ENCODE results near the gene ABCA12.

Gene ABCA12

GRCh38 chr2:214946949-214947348, 191.5 kb downstream of the ABCA12 start:
- ChIA-PET CTCF (interaction anchor here (0.6 kb wide), 1 partner anchor 167 kb away, joined by 4 read pairs; no protein-coding TSS in a partner anchor), POLR2A (no interaction called here)
- DNase-seq (ENCODE audit: extremely low spot score): no peak
- TF ChIP-seq BHLHE40 (IDR thresholded peaks at IDR 0.05; ENCODE audit: borderline replicate concordance) (no peak), CTBP1 (IDR thresholded peaks at IDR 0.05; ENCODE audit: borderline replicate concordance) (no peak), FOXA1 (IDR thresholded peaks at IDR 0.05) (no peak), SP1 (IDR thresholded peaks at IDR 0.05) (no peak), SUZ12 (IDR thresholded peaks at IDR 0.05) (no peak), L3MBTL2 (conservative IDR thresholded peaks at IDR 0.05) (no peak), ARNT (IDR thresholded peaks at IDR 0.05) (no peak), LEF1 (IDR thresholded peaks at IDR 0.05; ENCODE audit: borderline replicate concordance) (no peak), ZNF384 (IDR thresholded peaks at IDR 0.05) (no peak), ELF4 (IDR thresholded peaks at IDR 0.05) (no peak), FOXK2 (IDR thresholded peaks at IDR 0.05) (no peak), HDGF (IDR thresholded peaks at IDR 0.05; ENCODE audit: borderline replicate concordance) (no peak), TARDBP (IDR thresholded peaks at IDR 0.05) (no peak), FOXM1 (IDR thresholded peaks at IDR 0.05; ENCODE audit: borderline replicate concordance) (no peak), NFRKB (IDR thresholded peaks at IDR 0.05) (no peak)
- TF ChIP-seq, protein P1, sequence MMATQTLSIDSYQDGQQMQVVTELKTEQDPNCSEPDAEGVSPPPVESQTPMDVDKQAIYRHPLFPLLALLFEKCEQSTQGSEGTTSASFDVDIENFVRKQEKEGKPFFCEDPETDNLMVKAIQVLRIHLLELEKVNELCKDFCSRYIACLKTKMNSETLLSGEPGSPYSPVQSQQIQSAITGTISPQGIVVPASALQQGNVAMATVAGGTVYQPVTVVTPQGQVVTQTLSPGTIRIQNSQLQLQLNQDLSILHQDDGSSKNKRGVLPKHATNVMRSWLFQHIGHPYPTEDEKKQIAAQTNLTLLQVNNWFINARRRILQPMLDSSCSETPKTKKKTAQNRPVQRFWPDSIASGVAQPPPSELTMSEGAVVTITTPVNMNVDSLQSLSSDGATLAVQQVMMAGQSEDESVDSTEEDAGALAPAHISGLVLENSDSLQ (IDR thresholded peaks at IDR 0.05): no peak

DNA sequence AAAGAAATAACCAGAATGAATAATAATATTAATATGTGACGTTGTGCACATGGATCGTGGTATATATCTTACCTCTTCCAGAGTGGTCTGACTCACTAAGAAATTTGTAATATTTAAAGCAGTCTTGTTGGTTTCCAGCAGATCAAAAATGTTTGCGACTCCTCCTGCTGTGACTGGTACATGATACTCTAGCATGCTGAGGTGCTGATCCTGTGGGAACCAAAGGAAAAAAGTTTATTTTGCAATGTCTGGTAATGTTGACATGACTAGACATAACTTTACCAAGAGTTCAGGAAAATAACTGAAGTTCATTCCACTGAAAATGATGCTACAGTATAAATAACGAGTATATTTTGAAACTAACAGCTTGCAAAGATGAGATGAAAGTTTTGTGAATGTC, 204.4 kb downstream of the ABCA12 start:
- DNase-seq (ENCODE audit: extremely low spot score): no peak
- POLR2A ChIA-PET: no interaction called here
- TF ChIP-seq BHLHE40 (IDR thresholded peaks at IDR 0.05; ENCODE audit: borderline replicate concordance): no peak
- TF ChIP-seq, protein P1 (IDR thresholded peaks at IDR 0.05): no peak
- TF ChIP-seq L3MBTL2 (conservative IDR thresholded peaks at IDR 0.05): no peak
- TF ChIP-seq ZNF384 (IDR thresholded peaks at IDR 0.05): no peak
- no peak for TF ChIP-seq ELF4 (IDR thresholded peaks at IDR 0.05)
- no peak for TF ChIP-seq NFRKB (IDR thresholded peaks at IDR 0.05)
- TF ChIP-seq FOXA1 (IDR thresholded peaks at IDR 0.05): no peak
- no peak for TF ChIP-seq FOXK2 (IDR thresholded peaks at IDR 0.05)
- TF ChIP-seq SP1 (IDR thresholded peaks at IDR 0.05): no peak
- TF ChIP-seq FOXM1 (IDR thresholded peaks at IDR 0.05; ENCODE audit: borderline replicate concordance): no peak
- TF ChIP-seq ARNT (IDR thresholded peaks at IDR 0.05): no peak
- TF ChIP-seq TARDBP (IDR thresholded peaks at IDR 0.05): no peak
- no peak for TF ChIP-seq CTBP1 (IDR thresholded peaks at IDR 0.05; ENCODE audit: borderline replicate concordance)
- TF ChIP-seq SUZ12 (IDR thresholded peaks at IDR 0.05): no peak
- TF ChIP-seq HDGF (IDR thresholded peaks at IDR 0.05; ENCODE audit: borderline replicate concordance): no peak
- TF ChIP-seq LEF1 (IDR thresholded peaks at IDR 0.05; ENCODE audit: borderline replicate concordance): no peak
- CTCF ChIA-PET: no interaction called here

DNA sequence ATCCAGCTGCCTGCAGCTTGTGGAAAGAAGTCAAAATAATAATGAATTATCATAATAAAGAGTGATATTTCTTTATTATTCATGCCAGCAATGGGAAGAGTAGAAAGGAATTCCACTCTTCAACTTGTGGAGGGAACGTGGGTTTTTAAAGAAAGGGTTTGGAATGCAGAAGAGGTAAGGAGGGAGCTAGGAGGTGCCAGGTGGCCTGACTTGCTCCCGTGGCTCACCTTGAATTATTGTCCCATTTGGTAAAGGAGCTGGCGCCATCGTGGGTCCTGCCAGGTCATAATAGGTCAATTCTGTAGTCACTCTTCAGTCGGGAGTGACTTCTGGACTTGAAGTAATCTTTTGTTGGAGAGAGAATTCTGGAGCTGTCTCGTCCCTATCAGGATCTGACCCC, 233.8 kb downstream of the ABCA12 start:
- CTCF ChIA-PET: interaction anchor here (0.6 kb wide), 1 partner anchor 591 kb away, joined by 5 read pairs; no protein-coding TSS in a partner anchor
- no peak for DNase-seq (ENCODE audit: extremely low spot score)
- TF ChIP-seq TARDBP (IDR thresholded peaks at IDR 0.05) (no peak), NFRKB (IDR thresholded peaks at IDR 0.05) (no peak), CTBP1 (IDR thresholded peaks at IDR 0.05; ENCODE audit: borderline replicate concordance) (no peak), FOXK2 (IDR thresholded peaks at IDR 0.05) (no peak), ZNF384 (IDR thresholded peaks at IDR 0.05) (no peak), SP1 (IDR thresholded peaks at IDR 0.05) (no peak), FOXM1 (IDR thresholded peaks at IDR 0.05; ENCODE audit: borderline replicate concordance) (no peak), L3MBTL2 (conservative IDR thresholded peaks at IDR 0.05) (no peak), ARNT (IDR thresholded peaks at IDR 0.05) (no peak), LEF1 (IDR thresholded peaks at IDR 0.05; ENCODE audit: borderline replicate concordance) (no peak), FOXA1 (IDR thresholded peaks at IDR 0.05) (no peak), ELF4 (IDR thresholded peaks at IDR 0.05) (no peak)
- POLR2A ChIA-PET: no interaction called here

GRCh38 chr2:214904176-214904575, 234.2 kb downstream of the ABCA12 start:
- DNase-seq (ENCODE audit: extremely low spot score): no peak
- ChIA-PET POLR2A (no interaction called here), CTCF (no interaction called here)
- TF ChIP-seq CTBP1 (IDR thresholded peaks at IDR 0.05; ENCODE audit: borderline replicate concordance) (no peak), HDGF (IDR thresholded peaks at IDR 0.05; ENCODE audit: borderline replicate concordance) (no peak), ARNT (IDR thresholded peaks at IDR 0.05) (no peak), BHLHE40 (IDR thresholded peaks at IDR 0.05; ENCODE audit: borderline replicate concordance) (no peak), SUZ12 (IDR thresholded peaks at IDR 0.05) (no peak), ELF4 (IDR thresholded peaks at IDR 0.05) (no peak), FOXA1 (IDR thresholded peaks at IDR 0.05) (no peak), FOXM1 (IDR thresholded peaks at IDR 0.05; ENCODE audit: borderline replicate concordance) (no peak), SP1 (IDR thresholded peaks at IDR 0.05) (no peak), TARDBP (IDR thresholded peaks at IDR 0.05) (no peak), FOXK2 (IDR thresholded peaks at IDR 0.05) (no peak), NFRKB (IDR thresholded peaks at IDR 0.05) (no peak), ZNF384 (IDR thresholded peaks at IDR 0.05) (no peak), LEF1 (IDR thresholded peaks at IDR 0.05; ENCODE audit: borderline replicate concordance) (no peak)
- TF ChIP-seq, protein P1 (IDR thresholded peaks at IDR 0.05): no peak

GRCh38 chr2:214902286-214902685, 236.1 kb downstream of the ABCA12 start:
- TF ChIP-seq NFRKB (IDR thresholded peaks at IDR 0.05): no peak
- no peak for TF ChIP-seq ARNT (IDR thresholded peaks at IDR 0.05)
- TF ChIP-seq ZNF384 (IDR thresholded peaks at IDR 0.05): no peak
- no peak for TF ChIP-seq L3MBTL2 (conservative IDR thresholded peaks at IDR 0.05)
- no peak for TF ChIP-seq SP1 (IDR thresholded peaks at IDR 0.05)
- no peak for TF ChIP-seq CTBP1 (IDR thresholded peaks at IDR 0.05; ENCODE audit: borderline replicate concordance)
- no peak for TF ChIP-seq BHLHE40 (IDR thresholded peaks at IDR 0.05; ENCODE audit: borderline replicate concordance)
- no peak for TF ChIP-seq LEF1 (IDR thresholded peaks at IDR 0.05; ENCODE audit: borderline replicate concordance)
- TF ChIP-seq, protein P1 (IDR thresholded peaks at IDR 0.05): no peak
- no peak for TF ChIP-seq FOXM1 (IDR thresholded peaks at IDR 0.05; ENCODE audit: borderline replicate concordance)
- no peak for TF ChIP-seq ELF4 (IDR thresholded peaks at IDR 0.05)
- no peak for TF ChIP-seq SUZ12 (IDR thresholded peaks at IDR 0.05)
- no peak for TF ChIP-seq TARDBP (IDR thresholded peaks at IDR 0.05)
- no peak for TF ChIP-seq FOXK2 (IDR thresholded peaks at IDR 0.05)
- no peak for TF ChIP-seq HDGF (IDR thresholded peaks at IDR 0.05; ENCODE audit: borderline replicate concordance)
- POLR2A ChIA-PET: no interaction called here
- no peak for DNase-seq (ENCODE audit: extremely low spot score)
- CTCF ChIA-PET: no interaction called here

Measured in HEK293T (cell line).